ENCODE data around the gene WASHC2C.
"Not testable (repeated sequence)": the region's sequence is repeated elsewhere in the genome, so short reads cannot be mapped to it uniquely, and the experiment has no call there.

WASHC2C gene

GRCh38 chr10:45803060-45804010, 76.3 kb downstream of the WASHC2C start:
- H3K27me3 ChIP-seq (replicated peaks in 2 of 5; ENCODE audit: control insufficient read depth in 4 of 5, insufficient read depth in 5 of 5, low read length in 4 of 5); CTCF ChIA-PET; H3K4me1 ChIP-seq (ENCODE audit: control extremely low read depth in 1 of 4, control insufficient read depth in 4 of 4, insufficient read depth in 4 of 4, low read length in 3 of 4); H3K36me3 ChIP-seq (ENCODE audit: control insufficient read depth in 4 of 4, insufficient read depth in 4 of 4, low read length in 3 of 4); H3K9me3 ChIP-seq (ENCODE audit: control extremely low read depth in 1 of 5, control insufficient read depth in 4 of 5, insufficient read depth in 2 of 5, low read depth in 1 of 5, low read length in 4 of 5); POLR2A ChIA-PET; H3K4me3 ChIP-seq (ENCODE audit: control insufficient read depth in 1 of 7, extremely low read depth in 1 of 7, insufficient read depth in 4 of 7, low read depth in 2 of 7, low read length in 6 of 7); H3K27ac ChIP-seq (ENCODE audit: insufficient read depth in 1 of 2, low read depth in 1 of 2, low read length in 2 of 2, poor library complexity in 1 of 2, severe bottlenecking in 2 of 2): not testable (repeated sequence)
- WGBS (ENCODE audit: insufficient coverage): 81% methylated on average over 5 of the region's 13 CpGs
- DNase-seq: peak; percentile 3 to 84 (median 73)

GRCh38 chr10:45804996-45805395, 77.9 kb downstream of the WASHC2C start:
- 100% methylated on average over 1 of the region's 2 CpGs for WGBS (ENCODE audit: insufficient coverage)
- H3K4me1 ChIP-seq (ENCODE audit: control extremely low read depth in 1 of 4, control insufficient read depth in 4 of 4, insufficient read depth in 4 of 4, low read length in 3 of 4); CTCF ChIA-PET; POLR2A ChIA-PET; H3K27me3 ChIP-seq (replicated peaks in 2 of 5; ENCODE audit: control insufficient read depth in 4 of 5, insufficient read depth in 5 of 5, low read length in 4 of 5); H3K9me3 ChIP-seq (ENCODE audit: control extremely low read depth in 1 of 5, control insufficient read depth in 4 of 5, insufficient read depth in 2 of 5, low read depth in 1 of 5, low read length in 4 of 5); H3K27ac ChIP-seq (ENCODE audit: insufficient read depth in 1 of 2, low read depth in 1 of 2, low read length in 2 of 2, poor library complexity in 1 of 2, severe bottlenecking in 2 of 2); H3K4me3 ChIP-seq (ENCODE audit: control insufficient read depth in 1 of 7, extremely low read depth in 1 of 7, insufficient read depth in 4 of 7, low read depth in 2 of 7, low read length in 6 of 7); H3K36me3 ChIP-seq (ENCODE audit: control insufficient read depth in 4 of 4, insufficient read depth in 4 of 4, low read length in 3 of 4); DNase-seq: not testable (repeated sequence)

- Histone ChIP-seq H3K27me3 (replicated peaks in 2 of 5; ENCODE audit: control insufficient read depth in 4 of 5, insufficient read depth in 5 of 5, low read length in 4 of 5) (no peaks in the 10 kb centered on the region), H3K4me1 (ENCODE audit: control extremely low read depth in 1 of 4, control insufficient read depth in 4 of 4, insufficient read depth in 4 of 4, low read length in 3 of 4) (no peaks in the 10 kb centered on the region), H3K9me3 (ENCODE audit: control extremely low read depth in 1 of 5, control insufficient read depth in 4 of 5, insufficient read depth in 2 of 5, low read depth in 1 of 5, low read length in 4 of 5) (no peaks in the 10 kb centered on the region), H3K27ac (ENCODE audit: insufficient read depth in 1 of 2, low read depth in 1 of 2, low read length in 2 of 2, poor library complexity in 1 of 2, severe bottlenecking in 2 of 2) (no peak overlapping the region), H3K4me3 (ENCODE audit: control insufficient read depth in 1 of 7, extremely low read depth in 1 of 7, insufficient read depth in 4 of 7, low read depth in 2 of 7, low read length in 6 of 7) (no peak overlapping the region), H3K36me3 (ENCODE audit: control insufficient read depth in 4 of 4, insufficient read depth in 4 of 4, low read length in 3 of 4) (no peaks in the 10 kb centered on the region)
- POLR2A ChIA-PET: no interaction called here
- DNase-seq: peak in 1 of 3 donors; percentile 5
- WGBS (ENCODE audit: insufficient coverage): 98% methylated on average over 4 of the region's 4 CpGs
- CTCF ChIA-PET: no interaction called here
These were observed 82.8 kb downstream of the WASHC2C start for GRCh38 chr10:45809837-45810236.

- no peak for DNase-seq
- H3K4me1 ChIP-seq (ENCODE audit: control extremely low read depth in 1 of 4, control insufficient read depth in 4 of 4, insufficient read depth in 4 of 4, low read length in 3 of 4): no peaks in the 10 kb centered on the region
- POLR2A ChIA-PET: no interaction called here
- no peak overlapping the region for H3K27ac ChIP-seq (ENCODE audit: insufficient read depth in 1 of 2, low read depth in 1 of 2, low read length in 2 of 2, poor library complexity in 1 of 2, severe bottlenecking in 2 of 2)
- H3K4me3 ChIP-seq (ENCODE audit: control insufficient read depth in 1 of 7, extremely low read depth in 1 of 7, insufficient read depth in 4 of 7, low read depth in 2 of 7, low read length in 6 of 7): no peak overlapping the region
- no peaks in the 10 kb centered on the region for H3K36me3 ChIP-seq (ENCODE audit: control insufficient read depth in 4 of 4, insufficient read depth in 4 of 4, low read length in 3 of 4)
- 100% methylated on average over 2 of the region's 6 CpGs for whole genome bisulfite sequencing (ENCODE audit: insufficient coverage)
- no peaks in the 10 kb centered on the region for H3K9me3 ChIP-seq (ENCODE audit: control extremely low read depth in 1 of 5, control insufficient read depth in 4 of 5, insufficient read depth in 2 of 5, low read depth in 1 of 5, low read length in 4 of 5)
- CTCF ChIA-PET: no interaction called here
- H3K27me3 ChIP-seq (replicated peaks in 2 of 5; ENCODE audit: control insufficient read depth in 4 of 5, insufficient read depth in 5 of 5, low read length in 4 of 5): no peaks in the 10 kb centered on the region
These were observed 84.0 kb downstream of the WASHC2C start for GRCh38 chr10:45811075-45811474.

GRCh38 chr10:45812959-45813358, 85.9 kb downstream of the WASHC2C start:
- H3K27me3 ChIP-seq (replicated peaks in 2 of 5; ENCODE audit: control insufficient read depth in 4 of 5, insufficient read depth in 5 of 5, low read length in 4 of 5); DNase-seq; H3K4me1 ChIP-seq (ENCODE audit: control extremely low read depth in 1 of 4, control insufficient read depth in 4 of 4, insufficient read depth in 4 of 4, low read length in 3 of 4); H3K4me3 ChIP-seq (ENCODE audit: control insufficient read depth in 1 of 7, extremely low read depth in 1 of 7, insufficient read depth in 4 of 7, low read depth in 2 of 7, low read length in 6 of 7); H3K27ac ChIP-seq (ENCODE audit: insufficient read depth in 1 of 2, low read depth in 1 of 2, low read length in 2 of 2, poor library complexity in 1 of 2, severe bottlenecking in 2 of 2); H3K36me3 ChIP-seq (ENCODE audit: control insufficient read depth in 4 of 4, insufficient read depth in 4 of 4, low read length in 3 of 4); CTCF ChIA-PET; POLR2A ChIA-PET; H3K9me3 ChIP-seq (ENCODE audit: control extremely low read depth in 1 of 5, control insufficient read depth in 4 of 5, insufficient read depth in 2 of 5, low read depth in 1 of 5, low read length in 4 of 5): not testable (repeated sequence)
- WGBS (ENCODE audit: insufficient coverage): 96% methylated on average over 13 of the region's 13 CpGs

- 100% methylated on average over 2 of the region's 4 CpGs for WGBS (ENCODE audit: insufficient coverage)
- POLR2A ChIA-PET; H3K9me3 ChIP-seq (ENCODE audit: control extremely low read depth in 1 of 5, control insufficient read depth in 4 of 5, insufficient read depth in 2 of 5, low read depth in 1 of 5, low read length in 4 of 5); H3K4me3 ChIP-seq (ENCODE audit: control insufficient read depth in 1 of 7, extremely low read depth in 1 of 7, insufficient read depth in 4 of 7, low read depth in 2 of 7, low read length in 6 of 7); DNase-seq; H3K27ac ChIP-seq (ENCODE audit: insufficient read depth in 1 of 2, low read depth in 1 of 2, low read length in 2 of 2, poor library complexity in 1 of 2, severe bottlenecking in 2 of 2); H3K27me3 ChIP-seq (replicated peaks in 2 of 5; ENCODE audit: control insufficient read depth in 4 of 5, insufficient read depth in 5 of 5, low read length in 4 of 5); CTCF ChIA-PET; H3K36me3 ChIP-seq (ENCODE audit: control insufficient read depth in 4 of 4, insufficient read depth in 4 of 4, low read length in 3 of 4); H3K4me1 ChIP-seq (ENCODE audit: control extremely low read depth in 1 of 4, control insufficient read depth in 4 of 4, insufficient read depth in 4 of 4, low read length in 3 of 4): not testable (repeated sequence)
These were observed 87.1 kb downstream of the WASHC2C start for GRCh38 chr10:45814146-45814545.

GRCh38 chr10:45817130-45817859, 90.2 kb downstream of the WASHC2C start:
- Histone ChIP-seq H3K36me3 (ENCODE audit: control insufficient read depth in 4 of 4, insufficient read depth in 4 of 4, low read length in 3 of 4) (no peaks in the 10 kb centered on the region), H3K4me3 (ENCODE audit: control insufficient read depth in 1 of 7, extremely low read depth in 1 of 7, insufficient read depth in 4 of 7, low read depth in 2 of 7, low read length in 6 of 7) (no peak overlapping the region), H3K9me3 (ENCODE audit: control extremely low read depth in 1 of 5, control insufficient read depth in 4 of 5, insufficient read depth in 2 of 5, low read depth in 1 of 5, low read length in 4 of 5) (peaks cover 0 to 8% (median 6%) of the 10 kb centered on the region in 5 experiments), H3K27me3 (replicated peaks in 2 of 5; ENCODE audit: control insufficient read depth in 4 of 5, insufficient read depth in 5 of 5, low read length in 4 of 5) (no peaks in the 10 kb centered on the region), H3K27ac (ENCODE audit: insufficient read depth in 1 of 2, low read depth in 1 of 2, low read length in 2 of 2, poor library complexity in 1 of 2, severe bottlenecking in 2 of 2) (no peak overlapping the region), H3K4me1 (ENCODE audit: control extremely low read depth in 1 of 4, control insufficient read depth in 4 of 4, insufficient read depth in 4 of 4, low read length in 3 of 4) (no peaks in the 10 kb centered on the region)
- POLR2A ChIA-PET: no interaction called here
- WGBS (ENCODE audit: insufficient coverage): 98% methylated on average over 6 of the region's 7 CpGs
- CTCF ChIA-PET: no interaction called here
- no peak for DNase-seq
